Measurements from ENCODE around the gene TSPY3.
"Not testable (repeated sequence)": the region's sequence is repeated elsewhere in the genome, so short reads cannot be mapped to it uniquely, and the experiment has no call there.

TSPY3 gene, protein sequence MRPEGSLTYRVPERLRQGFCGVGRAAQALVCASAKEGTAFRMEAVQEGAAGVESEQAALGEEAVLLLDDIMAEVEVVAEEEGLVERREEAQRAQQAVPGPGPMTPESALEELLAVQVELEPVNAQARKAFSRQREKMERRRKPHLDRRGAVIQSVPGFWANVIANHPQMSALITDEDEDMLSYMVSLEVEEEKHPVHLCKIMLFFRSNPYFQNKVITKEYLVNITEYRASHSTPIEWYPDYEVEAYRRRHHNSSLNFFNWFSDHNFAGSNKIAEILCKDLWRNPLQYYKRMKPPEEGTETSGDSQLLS

DNA sequence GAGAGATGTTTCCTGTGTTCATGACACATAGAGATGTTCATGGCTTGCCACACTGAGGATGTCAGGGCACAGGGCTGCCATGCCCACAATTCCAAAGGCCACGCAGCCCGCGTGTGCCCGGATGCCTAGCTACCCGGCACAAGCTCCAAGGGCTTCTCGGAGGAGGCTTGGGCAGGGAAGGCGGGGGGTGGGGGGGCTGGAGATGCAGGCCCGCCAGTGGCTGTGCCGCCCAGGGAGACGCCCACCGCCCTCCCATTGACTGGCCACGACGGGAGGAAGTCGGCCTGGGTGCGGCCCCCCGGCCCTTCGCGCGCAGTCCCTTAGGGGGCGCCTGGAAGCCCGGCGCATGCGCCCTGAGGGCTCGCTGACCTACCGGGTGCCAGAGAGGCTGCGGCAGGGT is at the start of gene TSPY3:
Gene TSPY3, plus strand, starts transcription at position 301 of the 400 bp plus-strand sequence. Its CDS starts 46 bp downstream, at position 347.
- not testable (repeated sequence) for DNase-seq

DNA sequence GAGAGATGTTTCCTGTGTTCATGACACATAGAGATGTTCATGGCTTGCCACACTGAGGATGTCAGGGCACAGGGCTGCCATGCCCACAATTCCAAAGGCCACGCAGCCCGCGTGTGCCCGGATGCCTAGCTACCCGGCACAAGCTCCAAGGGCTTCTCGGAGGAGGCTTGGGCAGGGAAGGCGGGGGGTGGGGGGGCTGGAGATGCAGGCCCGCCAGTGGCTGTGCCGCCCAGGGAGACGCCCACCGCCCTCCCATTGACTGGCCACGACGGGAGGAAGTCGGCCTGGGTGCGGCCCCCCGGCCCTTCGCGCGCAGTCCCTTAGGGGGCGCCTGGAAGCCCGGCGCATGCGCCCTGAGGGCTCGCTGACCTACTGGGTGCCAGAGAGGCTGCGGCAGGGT is 40.7 kb upstream of the TSPY3 start, which contains the start of gene TSPY8:
Gene TSPY8, plus strand, starts transcription at position 301 of the 400 bp plus-strand sequence. Its CDS starts 46 bp downstream, at position 347.
- not testable (repeated sequence) for DNase-seq

DNA sequence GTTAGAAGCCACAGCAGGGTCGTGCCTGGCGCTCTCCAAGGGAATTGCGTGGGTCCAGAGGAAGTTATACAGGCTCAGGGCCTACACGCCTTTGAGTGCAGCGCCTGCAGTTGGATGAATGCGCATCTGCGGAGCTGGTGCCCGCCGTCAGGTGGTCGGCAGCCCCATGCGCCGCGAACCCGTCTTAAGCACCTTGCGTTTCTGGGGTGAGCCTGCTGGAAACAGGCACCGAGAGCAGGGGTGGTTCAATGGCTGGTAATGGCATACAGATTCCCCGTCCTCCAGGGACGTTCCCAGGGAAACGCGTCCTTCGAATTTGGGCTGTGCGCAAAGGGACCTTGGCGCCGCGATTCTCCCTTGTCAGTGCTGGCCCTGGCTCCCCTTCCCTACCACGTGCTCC is 1.7 kb upstream of the TSPY3 start:
- not testable (repeated sequence) for DNase-seq

All from DMS53 (cell line).